ENCODE measurements around the gene KAT7. TPM values are rescaled to one million over a fixed set of nuclear protein-coding genes. Genes with fewer than 3 reads are reported as not detected.

KAT7 gene
- total RNA-seq, 1 donor from 2014 or later = 65.7 TPM

- no peak for TF ChIP-seq CTCF (IDR thresholded peaks at IDR 0.05; ENCODE audit: partially characterized antibody, unreplicated experiment)
- Mint-ChIP-seq H3K36me3 (ENCODE audit: unreplicated experiment) (peaks cover 7% of the 10 kb centered on the region), H3K9me3 (ENCODE audit: unreplicated experiment) (no peaks in the 10 kb centered on the region)
These were observed 42.1 kb downstream of the KAT7 start for GRCh38 chr17:49830605-49831004.

GRCh38 chr17:49832840-49833599, 44.5 kb downstream of the KAT7 start:
- H3K9me3 Mint-ChIP-seq (ENCODE audit: unreplicated experiment) = peaks cover 1% of the 10 kb centered on the region
- H3K27ac Mint-ChIP-seq (ENCODE audit: unreplicated experiment) = no peak overlapping the region
- DNase-seq = no peak
- H3K36me3 Mint-ChIP-seq (ENCODE audit: unreplicated experiment) = peaks cover 5% of the 10 kb centered on the region
- no peak for TF ChIP-seq CTCF (IDR thresholded peaks at IDR 0.05; ENCODE audit: partially characterized antibody, unreplicated experiment)
- H3K27me3 Mint-ChIP-seq (ENCODE audit: unreplicated experiment) = peaks cover 1% of the 10 kb centered on the region
- H3K4me1 Mint-ChIP-seq (ENCODE audit: low read depth, unreplicated experiment) = no peaks in the 10 kb centered on the region
- no peak overlapping the region for H3K4me3 Mint-ChIP-seq (ENCODE audit: unreplicated experiment)

More at GRCh38 chr17:49830605-49831004, 42.1 kb downstream of the KAT7 start:
- no peak overlapping the region for H3K4me3 Mint-ChIP-seq (ENCODE audit: unreplicated experiment)
- H3K4me1 Mint-ChIP-seq (ENCODE audit: low read depth, unreplicated experiment) = no peaks in the 10 kb centered on the region
- no peak for DNase-seq
- H3K27ac Mint-ChIP-seq (ENCODE audit: unreplicated experiment) = no peak overlapping the region
- peaks cover 1% of the 10 kb centered on the region for H3K27me3 Mint-ChIP-seq (ENCODE audit: unreplicated experiment)

- H3K4me3 Mint-ChIP-seq (ENCODE audit: unreplicated experiment) = no peak overlapping the region
- H3K9me3 Mint-ChIP-seq (ENCODE audit: unreplicated experiment) = peaks cover 1% of the 10 kb centered on the region
- no peak for TF ChIP-seq CTCF (IDR thresholded peaks at IDR 0.05; ENCODE audit: partially characterized antibody, unreplicated experiment)
- H3K36me3 Mint-ChIP-seq (ENCODE audit: unreplicated experiment) = no peaks in the 10 kb centered on the region
- no peak overlapping the region for H3K27ac Mint-ChIP-seq (ENCODE audit: unreplicated experiment)
- peaks cover 2% of the 10 kb centered on the region for H3K4me1 Mint-ChIP-seq (ENCODE audit: low read depth, unreplicated experiment)
- no peak for DNase-seq
- peaks cover 3% of the 10 kb centered on the region for H3K27me3 Mint-ChIP-seq (ENCODE audit: unreplicated experiment)
These were observed 45.8 kb downstream of the KAT7 start for GRCh38 chr17:49834118-49834743.

GRCh38 chr17:49835472-49835871, 47.0 kb downstream of the KAT7 start:
- H3K27me3 Mint-ChIP-seq (ENCODE audit: unreplicated experiment) = peaks cover 3% of the 10 kb centered on the region
- peaks cover 2% of the 10 kb centered on the region for H3K4me1 Mint-ChIP-seq (ENCODE audit: low read depth, unreplicated experiment)
- DNase-seq = no peak
- H3K36me3 Mint-ChIP-seq (ENCODE audit: unreplicated experiment) = no peaks in the 10 kb centered on the region
- TF ChIP-seq CTCF (IDR thresholded peaks at IDR 0.05; ENCODE audit: partially characterized antibody, unreplicated experiment) = no peak
- H3K9me3 Mint-ChIP-seq (ENCODE audit: unreplicated experiment) = peaks cover 1% of the 10 kb centered on the region
- H3K27ac Mint-ChIP-seq (ENCODE audit: unreplicated experiment) = no peak overlapping the region
- no peak overlapping the region for H3K4me3 Mint-ChIP-seq (ENCODE audit: unreplicated experiment)
